ENCODE results near the gene ARID2. TPM values are rescaled to one million over a fixed set of nuclear protein-coding genes. Genes with fewer than 3 reads are reported as not detected.

The ARID2 gene
- total and polyA plus RNA-seq, 2 of the 4 experiments (the other 2 are of a cell fraction), result 5.4 to 28.1 TPM

DNA sequence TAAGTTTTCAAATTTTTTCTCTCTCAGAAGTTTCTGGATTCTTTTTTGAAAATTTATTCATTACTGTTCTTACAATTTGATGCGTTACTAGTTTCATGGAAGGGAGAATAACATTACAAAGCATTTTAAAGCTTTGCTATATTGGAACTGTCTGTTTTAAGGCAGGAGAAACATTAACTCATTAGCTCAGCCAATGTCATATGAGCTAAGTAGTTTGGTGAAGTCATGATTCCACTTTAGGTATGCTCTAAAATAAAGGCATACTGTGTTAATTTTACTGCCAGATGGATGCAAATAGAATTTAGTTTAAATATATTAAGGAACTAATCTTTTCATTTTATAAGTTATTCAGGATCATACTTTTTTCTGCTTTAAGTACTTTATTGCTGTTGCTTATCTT lies 46.0 kb downstream of the ARID2 start:
- Histone ChIP-seq H3K4me1 (ENCODE audit: control insufficient read depth, insufficient read depth, low read length) (peaks cover 2% of the 10 kb centered on the region; the same call in 1 of the 2 replicates), H2BK5ac (ENCODE audit: low read depth, low read length, poor library complexity, severe bottlenecking) (no peak overlapping the region), H4K5ac (ENCODE audit: low read depth, low read length) (no peak overlapping the region), H3K9me1 (ENCODE audit: insufficient read depth, low read length) (no peaks in the 10 kb centered on the region), H3K56ac (ENCODE audit: extremely low read depth, insufficient read depth, low read length) (no peak overlapping the region), H4K8ac (ENCODE audit: low read depth in 2 of 2, low read length in 2 of 2) (no peak overlapping the region), H2AK9ac (replicated peaks; ENCODE audit: low read depth, low read length, poor library complexity) (no peak overlapping the region), H3K18ac (ENCODE audit: low read depth, low read length) (no peak overlapping the region), H2BK120ac (ENCODE audit: low read depth, low read length) (no peak overlapping the region), H2AK5ac (ENCODE audit: low read depth, low read length) (no peak overlapping the region), H4K91ac (ENCODE audit: insufficient read depth, low read depth, low read length) (no peak overlapping the region), H3K14ac (replicated peaks; ENCODE audit: low read depth, low read length) (no peak overlapping the region), H3K27me3 (ENCODE audit: control insufficient read depth, insufficient read depth, low read length) (no peaks in the 10 kb centered on the region), H2AFZ (replicated peaks; ENCODE audit: low read length, poor library complexity) (no peak overlapping the region), H2BK20ac (ENCODE audit: low read depth, low read length) (no peak overlapping the region), H4K20me1 (ENCODE audit: insufficient read depth, low read length) (0 out of 2 replicates have a peak, but pooled peaks cover 5% of the 10 kb centered on the region), H3K79me1 (ENCODE audit: low read depth in 1 of 2, low read length in 2 of 2) (peaks cover 15 to 31% of the 10 kb centered on the region in 2 experiments), H3K4me2 (ENCODE audit: low read depth, low read length) (no peak overlapping the region), H3K9me3 (ENCODE audit: control insufficient read depth, insufficient read depth, low read length) (no peaks in the 10 kb centered on the region), H3K4me3 (ENCODE audit: insufficient read depth, low read depth, low read length) (no peak overlapping the region), H3K36me3 (ENCODE audit: control insufficient read depth, insufficient read depth, low read length) (no peaks in the 10 kb centered on the region), H3K4ac (ENCODE audit: low read depth, low read length) (no peak overlapping the region), H3K27ac (ENCODE audit: insufficient read depth, low read length) (no peak overlapping the region), H3K23ac (ENCODE audit: low read depth, low read length) (no peak overlapping the region), H2BK15ac (ENCODE audit: low read depth, low read length) (no peak overlapping the region), H3K9ac (ENCODE audit: low read depth, low read length) (no peak overlapping the region)
- ChIA-PET CTCF (no interaction called here), POLR2A (ENCODE audit: unreplicated experiment) (interaction anchor here (0.6 kb wide), 1 partner anchor 214 kb away, joined by 3 read pairs; no protein-coding TSS in a partner anchor)
- dilution Hi-C loops (cut with HindIII; ENCODE audit: low sequenced_read_pairs, unreplicated experiment), result no loop called here
- TF ChIP-seq POLR2A (IDR thresholded peaks at IDR 0.05; ENCODE audit: low read depth, low read length) (no peak), RAD21 (IDR thresholded peaks at IDR 0.05; ENCODE audit: low read length) (no peak), CHD1 (IDR thresholded peaks at IDR 0.05; ENCODE audit: low read depth, low read length) (no peak), NFE2L2 (IDR thresholded peaks at IDR 0.05; ENCODE audit: low read depth, low read length) (no peak), MAZ (IDR thresholded peaks at IDR 0.05; ENCODE audit: borderline replicate concordance, low read depth, low read length) (no peak), MAFK (IDR thresholded peaks at IDR 0.05; ENCODE audit: low read depth, low read length) (no peak), BHLHE40 (IDR thresholded peaks at IDR 0.05; ENCODE audit: low read depth, low read length) (no peak), RCOR1 (IDR thresholded peaks at IDR 0.05; ENCODE audit: insufficient replicate concordance, low read length) (no peak), RFX5 (IDR thresholded peaks at IDR 0.05; ENCODE audit: low read depth, low read length) (no peak), MXI1 (IDR thresholded peaks at IDR 0.05; ENCODE audit: borderline replicate concordance, low read depth, low read length) (no peak), SMC3 (IDR thresholded peaks at IDR 0.05; ENCODE audit: low read depth, low read length) (no peak), FOS (IDR thresholded peaks at IDR 0.05; ENCODE audit: low read depth, low read length) (no peak), CEBPB (IDR thresholded peaks at IDR 0.05; ENCODE audit: low read depth, low read length) (no peak)
- TF ChIP-seq, protein P1, sequence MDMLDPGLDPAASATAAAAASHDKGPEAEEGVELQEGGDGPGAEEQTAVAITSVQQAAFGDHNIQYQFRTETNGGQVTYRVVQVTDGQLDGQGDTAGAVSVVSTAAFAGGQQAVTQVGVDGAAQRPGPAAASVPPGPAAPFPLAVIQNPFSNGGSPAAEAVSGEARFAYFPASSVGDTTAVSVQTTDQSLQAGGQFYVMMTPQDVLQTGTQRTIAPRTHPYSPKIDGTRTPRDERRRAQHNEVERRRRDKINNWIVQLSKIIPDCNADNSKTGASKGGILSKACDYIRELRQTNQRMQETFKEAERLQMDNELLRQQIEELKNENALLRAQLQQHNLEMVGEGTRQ (IDR thresholded peaks at IDR 0.05; ENCODE audit: low read depth, low read length), result no peak
- TF ChIP-seq, protein P2, sequence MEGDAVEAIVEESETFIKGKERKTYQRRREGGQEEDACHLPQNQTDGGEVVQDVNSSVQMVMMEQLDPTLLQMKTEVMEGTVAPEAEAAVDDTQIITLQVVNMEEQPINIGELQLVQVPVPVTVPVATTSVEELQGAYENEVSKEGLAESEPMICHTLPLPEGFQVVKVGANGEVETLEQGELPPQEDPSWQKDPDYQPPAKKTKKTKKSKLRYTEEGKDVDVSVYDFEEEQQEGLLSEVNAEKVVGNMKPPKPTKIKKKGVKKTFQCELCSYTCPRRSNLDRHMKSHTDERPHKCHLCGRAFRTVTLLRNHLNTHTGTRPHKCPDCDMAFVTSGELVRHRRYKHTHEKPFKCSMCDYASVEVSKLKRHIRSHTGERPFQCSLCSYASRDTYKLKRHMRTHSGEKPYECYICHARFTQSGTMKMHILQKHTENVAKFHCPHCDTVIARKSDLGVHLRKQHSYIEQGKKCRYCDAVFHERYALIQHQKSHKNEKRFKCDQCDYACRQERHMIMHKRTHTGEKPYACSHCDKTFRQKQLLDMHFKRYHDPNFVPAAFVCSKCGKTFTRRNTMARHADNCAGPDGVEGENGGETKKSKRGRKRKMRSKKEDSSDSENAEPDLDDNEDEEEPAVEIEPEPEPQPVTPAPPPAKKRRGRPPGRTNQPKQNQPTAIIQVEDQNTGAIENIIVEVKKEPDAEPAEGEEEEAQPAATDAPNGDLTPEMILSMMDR (conservative IDR thresholded peaks at IDR 0.05; ENCODE audit: low read depth, low read length), result no peak
- TF ChIP-seq, protein P3, sequence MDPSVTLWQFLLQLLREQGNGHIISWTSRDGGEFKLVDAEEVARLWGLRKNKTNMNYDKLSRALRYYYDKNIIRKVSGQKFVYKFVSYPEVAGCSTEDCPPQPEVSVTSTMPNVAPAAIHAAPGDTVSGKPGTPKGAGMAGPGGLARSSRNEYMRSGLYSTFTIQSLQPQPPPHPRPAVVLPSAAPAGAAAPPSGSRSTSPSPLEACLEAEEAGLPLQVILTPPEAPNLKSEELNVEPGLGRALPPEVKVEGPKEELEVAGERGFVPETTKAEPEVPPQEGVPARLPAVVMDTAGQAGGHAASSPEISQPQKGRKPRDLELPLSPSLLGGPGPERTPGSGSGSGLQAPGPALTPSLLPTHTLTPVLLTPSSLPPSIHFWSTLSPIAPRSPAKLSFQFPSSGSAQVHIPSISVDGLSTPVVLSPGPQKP (IDR thresholded peaks at IDR 0.05; ENCODE audit: borderline replicate concordance, low read depth, low read length), result no peak
- no peak for ATAC-seq (ENCODE audit: low read depth)
- DNase-seq, result no peak
- intact Hi-C loops (cut with micrococcal nuclease), result no loop called here
- no TSS peak for BruUV-seq (replicated peaks)
- in situ Hi-C loops (cut with MboI; ENCODE audit: low sequenced_read_pairs), result no loop called here
- no CpG with 5 or more reads among the region's 1 CpG for WGBS, 2 experiments (ENCODE audit: extremely low coverage in 2 of 2, insufficient read length in 1 of 2)
